AG04449 (cell line): ENCODE results near the gene CHRNA9.

Source experiments
- CTCF ChIA-PET: fragments of 350-600 bp; formaldehyde crosslinking; extraction: SDS; loops from one replicate; lab custom pipeline; 2021; ENCODE audit warnings: antibody characterized with exemption; lab: Yijun Ruan, JAX
- POLR2A ChIA-PET: fragments of 400-600, 350-600 bp; formaldehyde crosslinking; extraction: SDS; loops from one replicate; lab custom pipeline; 2020; ENCODE audit warnings: antibody characterized with exemption, inconsistent platforms; lab: Yijun Ruan, JAX
- DNase-seq: peaks from one replicate; pipeline ENCODE4 v3.0.0-alpha.2; 2010; ENCODE audit warnings: low read depth, low spot score
- H3K4me3 ChIP-seq: 2 replicates; pipeline ENCODE4 v1.5.1; 2011; ENCODE audit warnings: low read depth, mild to moderate bottlenecking, control low read depth, low read length
- TF ChIP-seq, protein P1 (sequence below): IDR thresholded peaks from one replicate; pipeline ENCODE4 v1.5.1; 2011; ENCODE audit warnings: mild to moderate bottlenecking, moderate library complexity, low read length, control low read depth, inconsistent platforms; ENCODE audit not compliant: insufficient read depth; ENCODE audit errors: missing control alignments

CHRNA9 gene

DNA sequence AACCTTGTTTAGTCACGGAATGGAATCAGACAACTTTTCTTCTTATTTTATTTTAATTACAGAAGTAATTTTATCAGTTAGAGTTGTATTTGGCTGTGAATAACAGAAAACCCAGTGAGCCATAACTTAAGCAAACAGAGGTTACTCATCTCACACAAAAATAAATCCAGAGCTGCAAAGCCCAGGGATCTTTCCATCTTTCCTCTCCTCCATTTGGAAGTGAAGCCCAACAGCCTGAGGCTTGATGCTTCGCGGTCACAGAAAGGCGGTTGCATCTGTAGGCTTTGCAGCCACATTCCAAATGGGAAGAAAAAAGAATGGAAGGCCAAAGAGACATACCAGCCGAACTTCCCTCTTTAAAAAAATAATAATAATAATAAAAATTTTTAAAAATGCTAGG lies 22.6 kb downstream of the CHRNA9 start:
- ChIA-PET POLR2A (no interaction called here), CTCF (no interaction called here)
- H3K4me3 ChIP-seq, result no peak overlapping the region
- DNase-seq, result no peak
- TF ChIP-seq, protein P1, sequence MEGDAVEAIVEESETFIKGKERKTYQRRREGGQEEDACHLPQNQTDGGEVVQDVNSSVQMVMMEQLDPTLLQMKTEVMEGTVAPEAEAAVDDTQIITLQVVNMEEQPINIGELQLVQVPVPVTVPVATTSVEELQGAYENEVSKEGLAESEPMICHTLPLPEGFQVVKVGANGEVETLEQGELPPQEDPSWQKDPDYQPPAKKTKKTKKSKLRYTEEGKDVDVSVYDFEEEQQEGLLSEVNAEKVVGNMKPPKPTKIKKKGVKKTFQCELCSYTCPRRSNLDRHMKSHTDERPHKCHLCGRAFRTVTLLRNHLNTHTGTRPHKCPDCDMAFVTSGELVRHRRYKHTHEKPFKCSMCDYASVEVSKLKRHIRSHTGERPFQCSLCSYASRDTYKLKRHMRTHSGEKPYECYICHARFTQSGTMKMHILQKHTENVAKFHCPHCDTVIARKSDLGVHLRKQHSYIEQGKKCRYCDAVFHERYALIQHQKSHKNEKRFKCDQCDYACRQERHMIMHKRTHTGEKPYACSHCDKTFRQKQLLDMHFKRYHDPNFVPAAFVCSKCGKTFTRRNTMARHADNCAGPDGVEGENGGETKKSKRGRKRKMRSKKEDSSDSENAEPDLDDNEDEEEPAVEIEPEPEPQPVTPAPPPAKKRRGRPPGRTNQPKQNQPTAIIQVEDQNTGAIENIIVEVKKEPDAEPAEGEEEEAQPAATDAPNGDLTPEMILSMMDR, result no peak

DNA sequence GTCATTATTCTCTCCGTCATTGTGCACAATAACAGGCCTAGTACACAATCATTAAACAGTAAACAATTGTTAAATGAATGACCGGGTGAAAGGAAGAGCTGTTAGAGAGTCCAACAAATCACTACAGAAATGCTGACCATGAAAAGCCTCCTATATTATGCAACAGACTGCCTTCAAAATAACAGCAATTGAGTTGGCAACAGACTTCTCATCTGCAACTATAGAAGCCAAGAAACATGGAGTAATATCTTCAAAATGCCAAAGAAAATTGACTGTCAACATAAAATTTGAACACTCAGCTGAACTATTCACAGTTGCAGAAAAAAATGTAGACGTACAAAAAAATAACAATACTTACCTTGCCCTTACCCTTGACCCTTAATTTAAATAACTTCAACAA lies 26.2 kb downstream of the CHRNA9 start:
- ChIA-PET POLR2A (no interaction called here), CTCF (interaction anchor here (0.8 kb wide), 1 partner anchor 23 kb away, joined by 3 read pairs; no protein-coding TSS in a partner anchor)
- no peak for DNase-seq
- TF ChIP-seq, protein P1, result no peak
- no peak overlapping the region for H3K4me3 ChIP-seq

GRCh38 chr4:40363382-40363920 lies 28.3 kb downstream of the CHRNA9 start:
- H3K4me3 ChIP-seq, result no peak overlapping the region
- CTCF ChIA-PET, result no interaction called here
- POLR2A ChIA-PET, result no interaction called here
- DNase-seq, result no peak
- TF ChIP-seq, protein P1, result no peak

- no peak for DNase-seq
- CTCF ChIA-PET, result no interaction called here
- POLR2A ChIA-PET, result no interaction called here
- TF ChIP-seq, protein P1, result no peak
- H3K4me3 ChIP-seq, result no peak overlapping the region
These were observed 28.8 kb downstream of the CHRNA9 start for GRCh38 chr4:40363945-40364344.

DNA sequence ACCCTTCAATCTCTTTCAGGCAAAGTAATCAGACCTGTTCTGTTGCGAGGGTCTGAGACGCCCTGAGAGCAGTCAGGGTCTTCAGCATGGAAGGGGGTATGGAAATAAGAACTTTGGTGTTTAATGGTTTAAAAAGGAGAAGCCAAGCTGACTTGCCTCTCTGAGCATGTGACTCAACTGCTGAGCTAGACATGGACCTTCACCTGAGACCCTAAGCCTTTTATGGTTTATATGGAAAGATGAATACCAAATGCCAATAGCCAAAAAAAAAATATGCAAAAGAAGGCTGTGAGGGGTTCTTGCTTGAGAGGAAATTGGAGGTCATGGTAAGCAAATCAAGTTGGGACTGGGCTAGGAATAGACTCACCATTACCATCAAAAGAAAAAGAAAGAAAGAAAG lies 30.6 kb downstream of the CHRNA9 start:
- no peak overlapping the region for H3K4me3 ChIP-seq
- ChIA-PET POLR2A (no interaction called here), CTCF (interaction anchor here (1.2 kb wide), 1 partner anchor 49 kb away, joined by 3 read pairs; no protein-coding TSS in a partner anchor)
- TF ChIP-seq, protein P1, result no peak
- DNase-seq, result no peak

GRCh38 chr4:40367451-40367850 lies 32.3 kb downstream of the CHRNA9 start:
- H3K4me3 ChIP-seq, result no peak overlapping the region
- CTCF ChIA-PET, result no interaction called here
- POLR2A ChIA-PET, result no interaction called here
- TF ChIP-seq, protein P1, result no peak
- no peak for DNase-seq
